Activated CD4-positive, alpha-beta memory T cell treated with anti-CD3 and anti-CD28 coated beads for 36 hours (primary cell): Measurements from ENCODE around the gene EVI5L. TPM values are rescaled to one million over a fixed set of nuclear protein-coding genes. Genes with fewer than 3 reads are reported as not detected.
A peak's percentile ranks its signal among the peaks of the same experiment; 100 is the strongest.

Experiments
- CTCF ChIA-PET: fragments of 350-600 bp; sonication (Branson Sonifier 250); formaldehyde crosslinking; loops from one replicate; lab custom pipeline; 2021; ENCODE audit warnings: antibody characterized with exemption, inconsistent platforms; lab: Charles Lee
- POLR2A ChIA-PET: fragments of 350-600 bp; sonication (Branson Sonifier 250); formaldehyde crosslinking; loops from one replicate; lab custom pipeline; 2021; ENCODE audit warnings: antibody characterized with exemption; lab: Charles Lee
- DNase-seq: peaks from one replicate; pipeline ENCODE4 v3.0.0-alpha.2; 2020
- H3K27ac Mint-ChIP-seq: one replicate; pipeline ENCODE4 v1.8.0; 2021; ENCODE audit warnings: mixed read lengths
- H3K27me3 Mint-ChIP-seq: one replicate; pipeline ENCODE4 v1.8.0; 2021; ENCODE audit warnings: mixed read lengths
- H3K36me3 Mint-ChIP-seq: one replicate; pipeline ENCODE4 v1.8.0; 2021; ENCODE audit warnings: mixed read lengths
- H3K4me1 Mint-ChIP-seq: one replicate; pipeline ENCODE4 v1.8.0; 2021; ENCODE audit warnings: low read depth, mixed read lengths
- H3K4me3 Mint-ChIP-seq: one replicate; pipeline ENCODE4 v1.8.0; 2021; ENCODE audit warnings: mild to moderate bottlenecking, mixed read lengths
- H3K9me3 Mint-ChIP-seq: one replicate; pipeline ENCODE4 v1.8.0; 2021; ENCODE audit warnings: mixed read lengths
- intact Hi-C: fragments of 100-400 bp; cut with micrococcal nuclease; formaldehyde crosslinking; loops from one replicate; pipeline ENCODE4 v1.15.1; 2023
- total RNA-seq, 2 experiments: library from RNA; stranded (reverse); gene quantifications; one replicate each; pipeline ENCODE4 v1.2.3, GENCODE V29; 2021

Gene EVI5L
- total RNA-seq, 2 experiments from 2014 or later = 5.0 to 5.6 TPM

GRCh38 chr19:7848779-7849457, 18.9 kb downstream of the EVI5L start:
- CTCF ChIA-PET = no interaction called here
- POLR2A ChIA-PET = no interaction called here
- no peak overlapping the region for H3K4me3 Mint-ChIP-seq
- intact Hi-C loops = no loop called here
- peaks cover 4% of the 10 kb centered on the region for H3K4me1 Mint-ChIP-seq
- no peak for DNase-seq
- no peaks in the 10 kb centered on the region for H3K9me3 Mint-ChIP-seq
- H3K27me3 Mint-ChIP-seq = no peaks in the 10 kb centered on the region
- no peaks in the 10 kb centered on the region for H3K36me3 Mint-ChIP-seq
- H3K27ac Mint-ChIP-seq = no peak overlapping the region

DNA sequence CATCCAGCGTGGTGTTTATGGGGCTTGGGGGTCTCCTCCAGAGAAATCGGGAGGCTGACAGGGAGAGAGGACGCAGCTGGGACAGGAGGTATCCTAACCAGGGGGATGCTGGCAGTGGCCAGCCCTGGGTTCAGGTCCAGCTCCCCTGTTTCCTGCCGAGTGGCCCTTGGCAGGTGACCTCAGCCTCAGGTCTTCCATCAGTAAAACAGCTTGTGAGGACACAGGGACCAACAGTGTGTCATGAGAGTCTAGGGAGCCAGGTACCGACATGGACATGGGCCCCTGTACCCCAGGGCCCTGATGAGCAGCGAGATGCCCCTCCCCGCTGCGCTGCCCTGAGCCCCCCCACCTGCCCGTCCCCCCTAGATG, 19.6 kb downstream of the EVI5L start:
- intact Hi-C loops = no loop called here
- Mint-ChIP-seq H3K27me3 (no peaks in the 10 kb centered on the region), H3K27ac (no peak overlapping the region), H3K4me1 (peaks cover 4% of the 10 kb centered on the region), H3K9me3 (no peaks in the 10 kb centered on the region), H3K36me3 (no peaks in the 10 kb centered on the region), H3K4me3 (no peak overlapping the region)
- ChIA-PET CTCF (no interaction called here), POLR2A (no interaction called here)
- no peak for DNase-seq

DNA sequence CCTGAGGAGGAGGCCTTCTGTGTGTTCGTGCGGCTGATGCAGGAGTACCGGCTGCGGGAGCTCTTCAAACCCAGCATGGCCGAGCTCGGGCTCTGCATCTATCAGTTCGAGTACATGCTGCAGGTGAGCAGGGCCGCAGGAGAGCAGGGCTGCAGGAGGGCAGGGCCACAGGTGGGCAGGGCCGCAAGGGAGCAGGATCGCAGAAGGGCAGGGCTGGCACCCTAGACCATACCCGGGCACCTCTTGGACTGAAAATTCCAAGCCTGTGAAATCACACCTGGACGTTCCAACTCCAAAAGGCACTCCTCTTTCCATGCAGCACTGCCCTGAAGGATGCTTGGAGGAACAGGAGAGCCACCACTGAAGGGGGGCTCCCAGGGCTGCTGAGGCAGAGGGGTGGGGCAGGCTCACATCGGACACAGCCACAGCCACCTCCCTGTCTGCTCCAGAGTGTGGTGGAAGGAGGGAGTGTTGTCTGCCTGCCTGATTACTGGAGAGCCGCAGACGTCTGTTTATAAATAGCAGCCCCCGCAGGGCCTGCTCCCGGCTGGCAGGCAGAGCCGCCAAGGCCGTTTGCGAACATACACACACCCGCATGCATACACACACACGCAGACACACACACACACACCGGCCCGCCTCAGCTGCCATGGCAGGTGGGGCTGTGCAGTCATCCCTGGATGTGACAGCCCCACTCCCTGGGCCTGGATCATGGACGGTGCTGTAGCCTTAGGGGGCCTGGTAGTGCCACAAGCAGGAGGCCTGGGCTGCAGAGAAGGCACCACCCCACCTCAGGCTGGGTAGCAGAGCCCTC, 20.2 kb downstream of the EVI5L start:
- no peaks in the 10 kb centered on the region for H3K36me3 Mint-ChIP-seq
- POLR2A ChIA-PET = no interaction called here
- H3K27me3 Mint-ChIP-seq = no peaks in the 10 kb centered on the region
- no peak overlapping the region for H3K4me3 Mint-ChIP-seq
- intact Hi-C loops = no loop called here
- H3K9me3 Mint-ChIP-seq = no peaks in the 10 kb centered on the region
- H3K4me1 Mint-ChIP-seq = peaks cover 4% of the 10 kb centered on the region
- DNase-seq = no peak
- CTCF ChIA-PET = no interaction called here
- no peak overlapping the region for H3K27ac Mint-ChIP-seq

- CTCF ChIA-PET = interaction anchor here (0.7 kb wide), 2 partner anchors 18 to 79 kb away, joined by 3 read pairs; no protein-coding TSS in a partner anchor
- H3K4me1 Mint-ChIP-seq = peaks cover 4% of the 10 kb centered on the region
- no peak overlapping the region for H3K4me3 Mint-ChIP-seq
- POLR2A ChIA-PET = no interaction called here
- H3K27me3 Mint-ChIP-seq = no peaks in the 10 kb centered on the region
- no peak for DNase-seq
- H3K36me3 Mint-ChIP-seq = no peaks in the 10 kb centered on the region
- H3K27ac Mint-ChIP-seq = no peak overlapping the region
- intact Hi-C loops = no loop called here
- no peaks in the 10 kb centered on the region for H3K9me3 Mint-ChIP-seq
These were observed 21.1 kb downstream of the EVI5L start for GRCh38 chr19:7850945-7851622.

DNA sequence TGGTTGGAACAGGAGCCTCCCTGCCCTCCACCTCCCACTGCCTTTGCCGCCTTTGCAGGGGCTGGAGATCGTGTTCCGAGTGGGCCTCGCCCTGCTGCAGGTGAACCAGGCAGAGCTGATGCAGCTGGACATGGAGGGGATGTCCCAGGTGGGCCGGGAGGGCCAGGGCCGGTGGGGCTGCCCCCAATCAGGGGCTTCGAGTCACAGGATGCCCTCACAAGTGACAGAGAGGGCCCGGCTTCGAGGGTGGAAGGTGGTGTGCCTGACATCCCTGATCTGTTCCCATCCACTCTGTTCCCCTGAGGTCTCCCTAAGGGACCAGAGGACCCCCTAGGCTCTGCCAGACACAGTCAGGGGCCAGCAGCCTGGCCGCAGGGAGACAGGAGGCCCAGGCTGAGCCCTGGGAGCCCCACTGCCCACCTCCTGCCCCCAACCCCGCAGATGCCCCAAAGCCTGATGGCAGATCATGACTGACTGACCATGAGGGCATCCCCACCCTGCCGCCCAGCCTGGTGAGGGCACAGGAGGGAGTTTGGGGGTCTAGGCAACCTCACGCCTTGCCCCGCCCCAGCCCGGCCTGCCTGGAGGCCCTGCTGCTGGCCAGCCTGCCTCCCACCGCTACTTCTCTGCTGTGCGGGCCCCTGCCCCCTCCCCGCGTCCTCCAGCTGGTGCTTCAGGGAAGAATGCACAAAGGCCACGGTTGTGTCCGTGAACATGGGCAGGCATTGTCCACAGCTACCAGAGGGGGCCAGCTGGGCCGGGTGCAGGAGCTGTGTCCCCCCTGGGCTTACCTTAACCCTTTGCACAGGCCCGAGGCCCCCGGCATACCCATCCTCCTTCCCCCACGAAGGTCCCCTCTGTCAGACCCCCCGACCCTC, 21.8 kb downstream of the EVI5L start:
- peaks cover 4% of the 10 kb centered on the region for H3K4me1 Mint-ChIP-seq
- no peak overlapping the region for H3K4me3 Mint-ChIP-seq
- no peaks in the 10 kb centered on the region for H3K27me3 Mint-ChIP-seq
- no peaks in the 10 kb centered on the region for H3K36me3 Mint-ChIP-seq
- ChIA-PET CTCF (interaction anchor here (0.6 to 3.5 kb wide), 16 partner anchors 10 to 284 kb away, joined by 3 to 17 read pairs (median 6); partner anchors contain the start of genes MAP2K7, SNAPC2 and TIMM44), POLR2A (no interaction called here)
- intact Hi-C loops = no loop called here
- H3K27ac Mint-ChIP-seq = no peak overlapping the region
- H3K9me3 Mint-ChIP-seq = no peaks in the 10 kb centered on the region
- DNase-seq = no peak

DNA sequence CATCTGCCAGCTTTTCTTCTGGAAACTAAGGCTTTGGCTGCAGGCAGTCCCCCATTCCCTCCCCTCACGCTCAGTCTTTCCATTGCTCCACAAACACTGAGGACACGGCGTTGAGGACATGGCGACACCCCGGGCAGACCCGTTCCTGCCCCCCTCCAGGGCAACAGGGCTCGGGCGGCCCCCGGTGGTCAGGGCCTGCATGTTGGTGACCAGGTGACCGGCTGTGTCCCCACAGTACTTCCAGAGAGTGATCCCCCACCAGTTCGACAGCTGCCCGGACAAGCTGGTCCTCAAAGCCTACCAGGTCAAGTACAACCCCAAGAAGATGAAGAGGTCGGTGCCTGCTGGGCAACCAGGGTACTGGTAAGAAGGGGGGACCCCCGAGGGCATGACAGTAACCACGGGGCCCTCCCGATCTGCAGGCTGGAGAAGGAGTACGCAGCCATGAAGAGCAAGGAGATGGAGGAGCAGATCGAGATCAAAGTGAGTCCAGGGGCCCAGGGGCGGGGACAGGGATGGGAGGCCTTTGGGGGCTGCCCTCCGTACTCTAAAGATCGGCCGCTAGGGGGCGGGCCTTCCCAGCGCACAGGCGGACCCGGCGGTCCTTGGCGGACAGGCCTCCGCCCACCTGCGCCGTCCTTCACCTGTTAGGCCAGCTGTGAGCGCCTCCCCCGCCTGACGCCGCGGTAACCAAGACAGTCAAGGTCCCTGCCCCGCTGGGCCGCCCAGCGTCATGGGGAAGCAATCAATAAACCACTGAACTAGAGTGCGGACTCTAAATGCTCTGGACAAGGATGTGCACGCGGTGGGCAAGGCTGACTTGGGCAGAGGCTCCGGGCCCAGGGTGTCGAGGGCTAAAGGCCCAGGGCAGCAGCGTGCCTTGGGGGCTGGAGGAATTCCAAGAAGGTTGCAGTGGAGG, 23.1 kb downstream of the EVI5L start:
- Mint-ChIP-seq H3K4me1 (peaks cover 4% of the 10 kb centered on the region), H3K9me3 (no peaks in the 10 kb centered on the region), H3K27me3 (no peaks in the 10 kb centered on the region), H3K36me3 (no peaks in the 10 kb centered on the region), H3K27ac (no peak overlapping the region), H3K4me3 (no peak overlapping the region)
- intact Hi-C loops = no loop called here
- POLR2A ChIA-PET = no interaction called here
- CTCF ChIA-PET = interaction anchor here (0.6 to 3.5 kb wide), 15 partner anchors 9 to 285 kb away, joined by 3 to 17 read pairs (median 6); partner anchors contain the start of genes MAP2K7, SNAPC2 and TIMM44
- peak; percentile 79 for DNase-seq

- ChIA-PET POLR2A (no interaction called here), CTCF (interaction anchor here (1.8 to 3.5 kb wide), 6 partner anchors 15 to 285 kb away, joined by 5 to 17 read pairs (median 8); partner anchors contain the start of genes MAP2K7 and TIMM44)
- H3K36me3 Mint-ChIP-seq = no peaks in the 10 kb centered on the region
- H3K9me3 Mint-ChIP-seq = no peaks in the 10 kb centered on the region
- intact Hi-C loops = no loop called here
- no peak overlapping the region for H3K27ac Mint-ChIP-seq
- no peak for DNase-seq
- H3K27me3 Mint-ChIP-seq = peaks cover 2% of the 10 kb centered on the region
- peaks cover 4% of the 10 kb centered on the region for H3K4me1 Mint-ChIP-seq
- H3K4me3 Mint-ChIP-seq = no peak overlapping the region
These were observed 23.7 kb downstream of the EVI5L start for GRCh38 chr19:7853770-7854128.

DNA sequence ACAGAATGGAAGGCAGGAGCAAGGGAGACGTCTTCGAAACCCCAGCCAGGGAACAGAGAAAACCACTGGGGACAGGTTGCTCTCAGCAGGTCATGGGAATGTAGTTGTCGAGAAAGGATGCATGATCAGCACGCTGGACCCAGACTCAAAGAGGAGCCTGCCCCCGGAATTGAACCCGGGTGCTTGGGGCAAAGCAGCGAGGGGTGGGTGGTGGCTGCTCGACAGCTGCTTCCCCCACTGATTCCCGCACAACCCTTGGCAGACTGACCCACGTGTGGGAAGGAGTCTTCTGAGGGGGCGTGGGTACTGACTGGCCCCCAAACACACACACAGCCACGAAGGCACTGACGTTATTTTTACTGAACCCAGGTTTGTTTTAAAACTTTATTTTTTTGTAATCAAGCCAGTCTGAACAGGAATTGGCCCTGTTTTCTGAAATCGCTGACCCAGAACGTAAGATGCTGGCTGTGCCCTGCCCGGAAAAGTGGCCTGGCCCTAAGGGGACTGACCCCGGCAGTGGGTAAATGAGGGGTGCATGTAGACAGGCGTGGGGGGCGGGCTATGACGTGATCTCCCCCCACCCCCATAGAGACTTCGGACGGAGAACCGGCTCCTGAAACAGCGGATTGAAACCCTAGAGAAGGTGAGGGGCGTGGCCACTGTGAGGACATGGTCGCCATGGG, 25.5 kb downstream of the EVI5L start:
- no peak for DNase-seq

DNA sequence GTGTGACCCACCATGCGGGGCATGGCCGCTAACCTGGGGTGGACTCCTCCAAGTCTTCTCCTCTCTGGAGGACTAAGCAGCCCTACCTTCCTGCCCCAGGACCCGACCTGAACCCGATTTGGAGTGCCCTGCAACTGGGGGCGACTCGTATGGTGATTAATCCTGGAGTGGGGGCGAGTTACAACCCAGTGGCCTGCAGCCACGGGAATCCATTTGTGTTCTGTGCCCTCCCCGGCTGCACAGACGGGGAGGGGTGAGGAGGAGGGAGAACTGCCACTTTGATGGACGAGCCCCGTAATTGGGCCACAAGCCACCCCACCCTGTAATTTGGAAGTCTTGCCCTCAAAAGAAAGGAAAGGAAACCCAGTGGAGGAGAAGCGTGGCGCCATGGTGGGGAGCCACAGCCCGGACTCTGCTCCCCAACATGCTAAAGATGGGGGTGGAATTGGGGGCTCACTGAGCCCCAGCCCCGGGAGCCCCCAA, 26.1 kb downstream of the EVI5L start:
- H3K9me3 Mint-ChIP-seq = no peaks in the 10 kb centered on the region
- no peak overlapping the region for H3K27ac Mint-ChIP-seq
- no peaks in the 10 kb centered on the region for H3K36me3 Mint-ChIP-seq
- CTCF ChIA-PET = no interaction called here
- H3K27me3 Mint-ChIP-seq = peaks cover 3% of the 10 kb centered on the region
- intact Hi-C loops = no loop called here
- no peak overlapping the region for H3K4me3 Mint-ChIP-seq
- POLR2A ChIA-PET = no interaction called here
- DNase-seq = no peak
- peaks cover 7% of the 10 kb centered on the region for H3K4me1 Mint-ChIP-seq

More for the DNA sequence above, 25.5 kb downstream of the EVI5L start:
- ChIA-PET POLR2A (no interaction called here), CTCF (interaction anchor here (2.2 to 3.5 kb wide), 2 partner anchors 13 to 45 kb away, joined by 8 to 17 read pairs; no protein-coding TSS in a partner anchor)
- Mint-ChIP-seq H3K36me3 (no peaks in the 10 kb centered on the region), H3K27me3 (peaks cover 3% of the 10 kb centered on the region), H3K4me1 (peaks cover 4% of the 10 kb centered on the region), H3K9me3 (no peaks in the 10 kb centered on the region), H3K27ac (no peak overlapping the region), H3K4me3 (no peak overlapping the region)
- intact Hi-C loops = no loop called here
